Measurements from ENCODE around the gene NAV2. TPM values are rescaled to one million over a fixed set of nuclear protein-coding genes. Genes with fewer than 3 reads are reported as not detected.

Gene NAV2
- total and polyA plus RNA-seq, 9 donors, result 25.7 to 70.6 (median 46.1) TPM

DNA sequence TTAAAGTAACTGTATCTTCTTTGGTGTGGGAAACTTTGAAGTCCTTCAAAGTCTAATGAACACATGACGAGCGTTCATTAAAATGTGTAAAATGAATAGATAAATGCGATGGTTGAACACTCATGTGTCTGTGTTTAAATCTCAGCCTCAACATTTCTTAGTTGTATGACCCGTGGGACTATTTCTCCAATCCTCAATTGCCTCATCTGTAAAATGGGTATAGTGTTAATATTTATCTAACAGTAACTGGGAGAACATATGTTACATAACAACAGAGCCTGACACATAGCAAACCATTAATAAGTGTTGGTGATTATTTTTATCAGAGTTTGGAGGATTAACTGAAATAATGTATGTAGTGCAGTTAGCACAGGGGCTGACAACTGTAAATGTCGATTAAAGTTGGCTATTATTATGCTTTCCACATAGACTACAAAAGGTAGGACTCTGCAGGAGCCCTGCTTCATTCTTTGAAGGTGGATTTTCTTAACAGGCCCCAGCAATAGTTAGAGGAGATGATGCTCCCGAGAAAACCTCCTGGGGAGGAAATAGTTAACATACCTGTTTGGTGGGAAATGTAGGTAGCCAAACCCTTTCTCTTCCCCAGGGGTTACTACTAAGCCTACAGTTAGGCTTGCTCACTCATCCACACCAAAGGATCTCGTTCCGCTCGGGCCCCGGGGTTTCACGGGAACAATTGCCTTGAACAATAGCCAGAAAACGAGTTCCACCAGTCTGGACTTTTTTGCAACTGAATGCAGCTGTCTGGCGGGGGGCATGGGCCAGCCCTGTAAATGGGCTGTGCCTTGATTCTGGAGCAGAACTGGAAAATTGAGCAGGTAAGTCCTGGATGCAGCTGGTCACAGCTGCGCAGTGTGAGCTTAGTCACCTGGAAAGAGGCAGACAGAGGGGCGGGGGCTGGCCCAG, 314.3 kb downstream of the NAV2 start:
- WGBS (ENCODE audit: insufficient coverage), result 17% methylated on average over 9 of the region's 15 CpGs
- peaks cover 25% of the 10 kb centered on the region for H3K4me1 ChIP-seq (ENCODE audit: control insufficient read depth, insufficient read depth, low read length)
- DNase-seq, result peak; percentile 35

DNA sequence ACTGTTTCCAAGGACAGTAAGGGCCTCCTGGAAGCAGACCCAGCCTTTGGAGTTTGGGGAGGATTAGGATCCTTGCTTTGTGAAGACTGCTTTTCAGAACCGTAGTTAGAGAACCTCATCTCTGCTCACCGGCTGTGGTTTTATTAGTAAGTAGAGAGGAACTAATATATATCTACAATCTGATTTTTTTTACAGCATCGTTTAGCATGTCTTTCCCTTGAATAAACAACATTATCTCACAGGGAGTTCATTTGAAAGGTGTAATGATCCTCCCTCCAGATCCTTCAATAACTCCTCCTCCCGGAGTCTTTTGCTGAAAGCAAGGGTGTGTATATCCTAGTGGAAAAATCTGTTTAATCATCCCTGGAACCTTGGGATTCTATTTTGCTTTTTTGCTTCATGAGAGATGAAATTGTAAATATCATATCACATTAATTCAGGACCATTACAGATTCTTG, 314.9 kb downstream of the NAV2 start:
- Histone ChIP-seq H3K36me3 (ENCODE audit: control insufficient read depth, insufficient read depth, low read length) (no peaks in the 10 kb centered on the region), H3K27me3 (ENCODE audit: control insufficient read depth, insufficient read depth, low read length) (peaks cover 2% of the 10 kb centered on the region), H3K9me3 (replicated peaks; ENCODE audit: control insufficient read depth, low read depth, low read length) (no peaks in the 10 kb centered on the region), H3K4me3 (ENCODE audit: low read length) (no peak overlapping the region), H3K27ac (ENCODE audit: low read length) (no peak overlapping the region), H3K4me1 (ENCODE audit: control insufficient read depth, insufficient read depth, low read length) (peaks cover 27% of the 10 kb centered on the region)
- WGBS (ENCODE audit: insufficient coverage), result no CpG with 5 or more reads among the region's 4 CpGs
- DNase-seq, result no peak

More for the DNA sequence above, 314.3 kb downstream of the NAV2 start:
- no peak overlapping the region for H3K27ac ChIP-seq (ENCODE audit: low read length)
- H3K4me3 ChIP-seq (ENCODE audit: low read length), result no peak overlapping the region
- H3K36me3 ChIP-seq (ENCODE audit: control insufficient read depth, insufficient read depth, low read length), result no peaks in the 10 kb centered on the region
- H3K27me3 ChIP-seq (ENCODE audit: control insufficient read depth, insufficient read depth, low read length), result peaks cover 2% of the 10 kb centered on the region
- no peaks in the 10 kb centered on the region for H3K9me3 ChIP-seq (replicated peaks; ENCODE audit: control insufficient read depth, low read depth, low read length)

DNA sequence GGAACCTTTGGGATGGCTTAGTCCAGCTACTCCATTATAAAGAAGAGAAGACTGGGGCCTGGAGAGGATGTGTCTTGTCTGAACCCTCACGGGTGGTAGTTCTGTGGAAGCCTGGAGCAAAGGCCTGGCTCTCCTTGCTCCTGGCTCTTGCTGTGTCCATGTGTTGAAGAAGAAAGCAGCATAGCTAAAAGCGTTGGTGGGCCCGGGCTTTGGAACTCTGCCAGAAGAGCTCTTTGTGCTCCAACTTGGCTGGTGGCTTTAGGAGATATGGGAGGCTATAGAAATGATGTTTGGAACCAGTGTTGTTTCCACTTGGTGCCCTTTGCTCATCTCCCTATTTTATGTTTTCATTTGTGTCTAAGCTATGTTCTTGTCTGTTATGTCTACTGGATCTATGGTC, 316.6 kb downstream of the NAV2 start:
- Histone ChIP-seq H3K4me1 (ENCODE audit: control insufficient read depth, insufficient read depth, low read length) (peaks cover 18% of the 10 kb centered on the region), H3K9me3 (replicated peaks; ENCODE audit: control insufficient read depth, low read depth, low read length) (no peaks in the 10 kb centered on the region)
- WGBS (ENCODE audit: insufficient coverage), result 76% methylated on average over 3 of the region's 3 CpGs

DNA sequence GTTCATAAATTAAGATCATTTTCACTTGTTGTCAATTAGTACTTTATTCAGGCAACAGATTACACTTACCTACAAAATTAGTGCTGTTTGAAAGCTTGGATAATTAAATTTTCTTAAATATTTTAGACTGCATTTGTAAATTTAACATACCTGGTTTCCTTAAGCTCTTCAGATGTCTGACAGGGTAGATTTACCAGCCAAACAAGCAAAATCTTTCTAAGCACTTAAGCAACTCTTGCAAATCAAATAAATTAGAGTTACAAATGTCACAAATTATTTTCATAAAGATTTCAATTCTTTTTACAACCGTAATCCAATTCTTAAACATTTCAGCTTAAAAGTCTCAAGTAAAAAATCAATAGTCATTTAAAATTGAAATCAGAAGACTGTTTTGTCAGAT, 317.8 kb downstream of the NAV2 start:
- H3K27ac ChIP-seq (ENCODE audit: low read length), result no peak overlapping the region
- no peak overlapping the region for H3K4me3 ChIP-seq (ENCODE audit: low read length)
- no peaks in the 10 kb centered on the region for H3K36me3 ChIP-seq (ENCODE audit: control insufficient read depth, insufficient read depth, low read length)
- H3K9me3 ChIP-seq (replicated peaks; ENCODE audit: control insufficient read depth, low read depth, low read length), result no peaks in the 10 kb centered on the region
- peaks cover 2% of the 10 kb centered on the region for H3K27me3 ChIP-seq (ENCODE audit: control insufficient read depth, insufficient read depth, low read length)
- peaks cover 15% of the 10 kb centered on the region for H3K4me1 ChIP-seq (ENCODE audit: control insufficient read depth, insufficient read depth, low read length)
- DNase-seq, result no peak
- WGBS (ENCODE audit: insufficient coverage), result no CpG with 5 or more reads among the region's 1 CpG

More for the DNA sequence above, 316.6 kb downstream of the NAV2 start:
- H3K27ac ChIP-seq (ENCODE audit: low read length), result no peak overlapping the region
- no peaks in the 10 kb centered on the region for H3K36me3 ChIP-seq (ENCODE audit: control insufficient read depth, insufficient read depth, low read length)
- H3K27me3 ChIP-seq (ENCODE audit: control insufficient read depth, insufficient read depth, low read length), result peaks cover 2% of the 10 kb centered on the region
- DNase-seq, result no peak
- no peak overlapping the region for H3K4me3 ChIP-seq (ENCODE audit: low read length)

DNA sequence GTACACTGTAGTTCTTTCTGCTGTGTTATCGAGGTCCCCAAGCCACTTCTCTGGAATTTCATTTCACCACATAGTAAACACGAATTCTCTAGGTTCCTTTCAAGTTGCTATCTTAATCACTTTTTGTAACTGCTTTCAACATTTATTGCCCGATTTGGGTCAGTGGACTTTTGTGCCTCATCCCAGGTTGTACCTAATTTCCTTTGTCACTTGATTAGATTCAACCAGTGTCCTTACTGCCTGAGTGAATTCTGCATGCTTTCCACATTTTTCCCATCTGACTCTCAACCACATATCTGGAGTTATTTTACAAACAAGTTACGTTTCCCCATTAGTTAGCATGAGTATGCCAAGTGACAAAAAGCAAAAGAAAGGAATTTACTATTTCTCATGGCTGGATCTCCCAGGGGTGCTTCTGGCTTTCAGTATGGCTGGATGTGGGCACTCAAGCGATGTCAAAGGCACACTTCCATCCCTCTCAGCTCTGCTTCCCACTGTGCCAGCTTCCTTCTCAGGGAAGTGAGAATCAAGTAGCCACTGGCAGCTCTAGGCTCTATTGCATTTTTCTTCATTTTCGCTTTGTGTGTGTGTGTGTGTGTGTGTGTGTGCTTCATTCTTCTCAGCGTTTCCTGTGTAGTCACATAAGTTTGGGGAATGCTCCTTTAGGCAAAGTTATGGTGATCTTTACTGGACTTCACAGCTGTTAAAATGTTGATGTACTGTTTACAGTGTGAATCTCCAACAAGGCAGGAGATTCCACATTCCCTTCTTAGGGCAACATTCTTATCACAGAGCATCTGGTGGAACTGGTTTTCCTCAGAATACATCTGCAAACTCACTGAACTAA, 318.7 kb downstream of the NAV2 start:
- H3K27me3 ChIP-seq (ENCODE audit: control insufficient read depth, insufficient read depth, low read length), result peaks cover 2% of the 10 kb centered on the region
- peaks cover 24% of the 10 kb centered on the region for H3K4me1 ChIP-seq (ENCODE audit: control insufficient read depth, insufficient read depth, low read length)
- H3K27ac ChIP-seq (ENCODE audit: low read length), result no peak overlapping the region
- H3K36me3 ChIP-seq (ENCODE audit: control insufficient read depth, insufficient read depth, low read length), result peaks cover 2% of the 10 kb centered on the region
- WGBS (ENCODE audit: insufficient coverage), result 46% methylated on average over 5 of the region's 7 CpGs
- H3K9me3 ChIP-seq (replicated peaks; ENCODE audit: control insufficient read depth, low read depth, low read length), result no peaks in the 10 kb centered on the region
- no peak overlapping the region for H3K4me3 ChIP-seq (ENCODE audit: low read length)
- no peak for DNase-seq

DNA sequence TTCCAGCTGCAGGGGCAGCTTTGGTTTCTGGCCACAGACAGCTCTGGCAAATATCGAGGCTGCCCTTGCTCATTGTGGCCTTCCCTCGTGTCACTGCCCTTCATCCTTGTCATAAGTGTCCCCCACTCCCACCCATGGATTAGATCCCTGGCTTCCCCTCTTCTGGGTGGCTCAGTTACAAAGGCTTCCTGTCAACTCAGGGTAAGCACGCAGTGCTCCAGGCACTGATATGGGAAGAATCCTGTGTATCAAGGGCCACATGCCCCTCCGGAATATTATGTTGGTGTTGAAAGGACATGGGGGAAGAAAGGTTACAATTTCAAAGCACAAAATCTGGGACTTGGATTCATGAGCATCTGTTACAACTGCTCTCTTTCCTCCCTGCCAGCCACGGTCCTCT, 319.5 kb downstream of the NAV2 start:
- H3K4me3 ChIP-seq (ENCODE audit: low read length), result no peak overlapping the region
- no peak for DNase-seq
- H3K27me3 ChIP-seq (ENCODE audit: control insufficient read depth, insufficient read depth, low read length), result peaks cover 2% of the 10 kb centered on the region
- no peaks in the 10 kb centered on the region for H3K9me3 ChIP-seq (replicated peaks; ENCODE audit: control insufficient read depth, low read depth, low read length)
- H3K27ac ChIP-seq (ENCODE audit: low read length), result no peak overlapping the region
- peaks cover 21% of the 10 kb centered on the region for H3K4me1 ChIP-seq (ENCODE audit: control insufficient read depth, insufficient read depth, low read length)
- peaks cover 4% of the 10 kb centered on the region for H3K36me3 ChIP-seq (ENCODE audit: control insufficient read depth, insufficient read depth, low read length)
- WGBS (ENCODE audit: insufficient coverage), result 36% methylated on average over 4 of the region's 5 CpGs

DNA sequence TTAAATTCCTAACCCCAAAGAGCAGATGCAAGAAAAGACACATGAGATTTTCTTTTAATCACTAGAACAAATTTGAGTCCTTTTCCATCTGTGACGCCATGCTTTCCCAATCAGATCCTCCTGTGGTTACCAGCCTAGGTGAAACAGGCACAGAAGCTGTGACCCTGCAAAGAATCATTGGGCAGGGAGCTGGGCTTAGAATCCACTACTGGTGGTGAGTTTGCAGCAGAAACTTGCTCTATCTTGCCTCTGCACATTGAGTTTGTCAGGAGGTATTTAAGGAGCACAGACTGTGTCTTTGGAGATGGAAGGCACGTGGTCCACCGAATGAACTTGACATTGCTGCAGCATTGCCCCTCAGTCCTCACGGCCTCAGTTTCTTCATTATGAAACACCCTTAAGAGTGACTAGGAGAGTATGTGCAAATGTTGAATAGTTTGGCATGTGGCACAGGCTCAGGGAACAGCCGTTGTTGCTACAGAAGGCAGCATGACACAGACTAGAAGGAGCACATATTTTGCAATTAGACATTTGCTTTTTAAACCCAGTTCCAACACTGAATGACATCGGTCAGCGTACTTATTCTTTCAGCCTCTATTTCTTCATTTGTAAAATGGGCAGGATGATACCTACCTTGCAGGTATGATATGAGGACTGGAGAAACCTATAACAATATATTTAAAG, 320.1 kb downstream of the NAV2 start:
- peaks cover 17% of the 10 kb centered on the region for H3K4me1 ChIP-seq (ENCODE audit: control insufficient read depth, insufficient read depth, low read length)

DNA sequence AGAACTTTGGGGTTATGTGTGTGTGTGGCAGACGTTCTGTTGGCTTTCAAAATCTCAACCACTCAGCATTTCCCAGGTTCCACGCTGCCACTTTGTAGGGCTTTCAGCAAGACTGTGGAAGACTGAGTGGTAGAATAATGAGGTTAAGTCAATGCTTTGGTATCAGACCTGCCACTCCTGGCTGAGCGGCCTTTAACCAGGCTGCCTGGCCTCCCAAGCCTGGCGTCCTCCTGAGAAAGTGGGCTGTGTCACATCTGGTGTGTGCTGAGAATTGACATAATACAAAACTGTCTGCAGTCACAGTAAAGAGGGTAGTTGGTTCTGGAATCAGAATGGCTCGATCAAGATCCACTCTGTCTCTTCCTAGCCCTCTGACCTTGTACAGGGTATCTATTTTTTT, 321.2 kb downstream of the NAV2 start:
- Histone ChIP-seq H3K27ac (ENCODE audit: low read length) (no peak overlapping the region), H3K27me3 (ENCODE audit: control insufficient read depth, insufficient read depth, low read length) (no peaks in the 10 kb centered on the region), H3K9me3 (replicated peaks; ENCODE audit: control insufficient read depth, low read depth, low read length) (no peaks in the 10 kb centered on the region), H3K4me3 (ENCODE audit: low read length) (no peak overlapping the region), H3K36me3 (ENCODE audit: control insufficient read depth, insufficient read depth, low read length) (peaks cover 4% of the 10 kb centered on the region), H3K4me1 (ENCODE audit: control insufficient read depth, insufficient read depth, low read length) (peaks cover 17% of the 10 kb centered on the region)
- no peak for DNase-seq
- no CpG with 5 or more reads among the region's 5 CpGs for WGBS (ENCODE audit: insufficient coverage)

More for the DNA sequence above, 320.1 kb downstream of the NAV2 start:
- peaks cover 4% of the 10 kb centered on the region for H3K36me3 ChIP-seq (ENCODE audit: control insufficient read depth, insufficient read depth, low read length)
- DNase-seq, result no peak
- no peak overlapping the region for H3K4me3 ChIP-seq (ENCODE audit: low read length)
- H3K9me3 ChIP-seq (replicated peaks; ENCODE audit: control insufficient read depth, low read depth, low read length), result no peaks in the 10 kb centered on the region
- no peaks in the 10 kb centered on the region for H3K27me3 ChIP-seq (ENCODE audit: control insufficient read depth, insufficient read depth, low read length)
- WGBS (ENCODE audit: insufficient coverage), result 86% methylated on average over 1 of the region's 7 CpGs
- H3K27ac ChIP-seq (ENCODE audit: low read length), result no peak overlapping the region

DNA sequence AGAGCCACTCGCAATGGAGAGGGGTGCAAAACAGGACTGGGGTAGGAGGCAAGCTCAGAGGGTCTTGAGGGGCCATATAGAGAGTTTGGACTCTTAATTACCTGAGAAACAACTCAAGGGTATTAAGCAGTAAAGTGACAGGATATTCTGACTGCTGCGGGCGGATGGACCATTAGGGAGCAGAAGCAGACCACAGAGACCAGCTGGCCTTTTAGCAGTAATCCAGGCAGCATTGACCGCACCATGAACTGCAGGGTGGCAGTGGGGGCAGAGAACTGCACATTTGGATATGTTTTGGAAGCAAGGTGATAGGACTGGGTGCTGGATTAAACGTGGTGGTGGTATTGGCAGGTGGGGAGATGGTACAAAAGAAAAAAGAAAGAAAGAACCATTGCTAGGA, 322.3 kb downstream of the NAV2 start:
- Histone ChIP-seq H3K4me1 (ENCODE audit: control insufficient read depth, insufficient read depth, low read length) (peaks cover 13% of the 10 kb centered on the region), H3K4me3 (ENCODE audit: low read length) (no peak overlapping the region), H3K27ac (ENCODE audit: low read length) (no peak overlapping the region), H3K27me3 (ENCODE audit: control insufficient read depth, insufficient read depth, low read length) (no peaks in the 10 kb centered on the region), H3K9me3 (replicated peaks; ENCODE audit: control insufficient read depth, low read depth, low read length) (no peaks in the 10 kb centered on the region), H3K36me3 (ENCODE audit: control insufficient read depth, insufficient read depth, low read length) (peaks cover 4% of the 10 kb centered on the region)
- 59% methylated on average over 5 of the region's 5 CpGs for WGBS (ENCODE audit: insufficient coverage)
- DNase-seq, result no peak

DNA sequence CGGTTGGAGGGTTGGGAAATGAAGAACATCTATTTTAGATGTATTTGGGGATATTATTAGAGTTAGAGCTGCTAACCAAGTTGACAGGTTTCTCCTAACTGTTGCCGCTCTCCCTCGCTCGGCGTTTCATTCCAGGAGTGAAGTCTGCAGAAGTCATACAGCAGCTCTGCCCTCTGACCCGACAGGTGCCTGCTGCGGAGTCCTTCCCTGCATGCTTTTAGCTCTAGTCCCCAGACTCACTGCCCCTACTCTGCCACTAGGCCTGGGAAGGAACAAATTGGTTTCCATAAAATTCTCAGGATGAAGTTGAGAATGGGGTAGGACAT, 322.7 kb downstream of the NAV2 start:
- Histone ChIP-seq H3K36me3 (ENCODE audit: control insufficient read depth, insufficient read depth, low read length) (peaks cover 4% of the 10 kb centered on the region), H3K4me3 (ENCODE audit: low read length) (no peak overlapping the region), H3K27me3 (ENCODE audit: control insufficient read depth, insufficient read depth, low read length) (no peaks in the 10 kb centered on the region), H3K27ac (ENCODE audit: low read length) (no peak overlapping the region), H3K4me1 (ENCODE audit: control insufficient read depth, insufficient read depth, low read length) (peaks cover 13% of the 10 kb centered on the region), H3K9me3 (replicated peaks; ENCODE audit: control insufficient read depth, low read depth, low read length) (no peaks in the 10 kb centered on the region)
- DNase-seq, result no peak
- 74% methylated on average over 6 of the region's 7 CpGs for WGBS (ENCODE audit: insufficient coverage)
